Vagina (tissue), 2 donors: ENCODE measurements around the gene SLC7A4. TPM values are rescaled to one million over a fixed set of nuclear protein-coding genes. Genes with fewer than 3 reads are reported as not detected.

Source experiments
- DNase-seq, 2 donors: peaks; one replicate each; pipeline ENCODE4 v3.0.0-alpha.2; 2017; ENCODE audit errors: extremely low spot score in 2 of 2
- H3K27ac ChIP-seq: fragments of 200-600 bp; sonication (generic); one replicate; pipeline ENCODE4 v1.5.1; 2019
- H3K27me3 ChIP-seq: fragments of 200-600 bp; sonication (generic); one replicate; pipeline ENCODE4 v1.5.1; 2019
- H3K36me3 ChIP-seq, 2 donors: fragments of 200-600 bp; sonication (generic); one replicate each; pipeline ENCODE4 v1.5.1; 2017 to 2019
- H3K4me1 ChIP-seq: fragments of 200-600 bp; sonication (generic); one replicate; pipeline ENCODE4 v1.5.1; 2019
- H3K4me3 ChIP-seq, 2 donors: fragments of 200-600 bp; sonication (generic); 1 replicate in 1 of 2; 2 replicates in 1 of 2; pipeline ENCODE4 v1.5.1; 2016 to 2019
- H3K9me3 ChIP-seq: fragments of 200-600 bp; sonication (generic); one replicate; pipeline ENCODE4 v1.5.1; 2019
- CTCF ChIP-seq, 3 experiments: fragments of 450-650 bp in 2 of 3; fragments of 200-600 bp in 1 of 3; sonication (generic) in 1 of 3; IDR thresholded peaks; one replicate each; pipeline ENCODE4 v1.5.1; 2017 to 2019; ENCODE audit warnings: antibody characterized with exemption in 3 of 3, mild to moderate bottlenecking in 2 of 3, moderate library complexity in 2 of 3
- POLR2A ChIP-seq, 2 donors: fragments of 450-650 bp; IDR thresholded peaks; one replicate each; pipeline ENCODE4 v1.6.1; 2017; ENCODE audit warnings: antibody characterized with exemption in 2 of 2, mild to moderate bottlenecking in 2 of 2, moderate library complexity in 2 of 2
- POLR2AphosphoS5 ChIP-seq, 2 donors: sonication (generic); formaldehyde crosslinking; IDR thresholded peaks; one replicate each; pipeline ENCODE4 v1.9.0; 2017; ENCODE audit warnings: antibody characterized with exemption in 2 of 2, mild to moderate bottlenecking in 2 of 2, low read depth in 1 of 2; ENCODE audit not compliant: insufficient read depth in 1 of 2
- intact Hi-C: fragments of 100-400 bp; cut with DNase I; formaldehyde crosslinking; loops from one replicate; pipeline ENCODE4 v1.15.1; 2023
- total RNA-seq: library from RNA; depleted of rRNA; stranded (reverse); fragments of >200 nt; gene quantifications from one replicate; pipeline ENCODE4 v1.2.3, GENCODE V29; 2016

Gene SLC7A4
- total RNA-seq, 1 donor from 2014 or later = 0.98 TPM

GRCh38 chr22:21001601-21002325, 30.6 kb downstream of the SLC7A4 start, which contains the start of gene THAP7:
THAP7 (minus strand) TSS chr22:21002118; CDS start chr22:21001911, 207 bp downstream.
- DNase-seq = peak in 1 of 2 donors; percentile 98
- H3K9me3 ChIP-seq = no peaks in the 10 kb centered on the region
- intact Hi-C loops = no loop called here
- TF ChIP-seq POLR2AphosphoS5 (IDR thresholded peaks at IDR 0.05; ENCODE audit: insufficient read depth in 1 of 2, low read depth in 1 of 2) = peak; percentile 96 to 98
- peak in 1 of 2 donors; percentile 71 for TF ChIP-seq POLR2A (IDR thresholded peaks at IDR 0.05)
- peak in 1 of 3 experiments; percentile 7 for TF ChIP-seq CTCF (IDR thresholded peaks at IDR 0.05)
- peaks cover 37% of the 10 kb centered on the region for H3K4me1 ChIP-seq
- H3K4me3 ChIP-seq = peak within 1 kb of the TSS; percentile 51 to 79
- H3K27me3 ChIP-seq = no peaks in the 10 kb centered on the region
- H3K36me3 ChIP-seq = peaks cover 0 to 19% of the 10 kb centered on the region in 2 donors
- H3K27ac ChIP-seq = peak within 1 kb of the TSS; percentile 95

GRCh38 chr22:21000987-21001600, 31.3 kb downstream of the SLC7A4 start:
- Histone ChIP-seq H3K4me3 (peak overlapping the region; percentile 51 to 79), H3K27me3 (no peaks in the 10 kb centered on the region), H3K9me3 (no peaks in the 10 kb centered on the region), H3K36me3 (peaks cover 0 to 25% of the 10 kb centered on the region in 2 donors), H3K4me1 (peaks cover 37% of the 10 kb centered on the region), H3K27ac (peak overlapping the region; percentile 95)
- intact Hi-C loops = no loop called here
- DNase-seq = no peak
- no peak for TF ChIP-seq CTCF (IDR thresholded peaks at IDR 0.05)
- TF ChIP-seq POLR2A (IDR thresholded peaks at IDR 0.05) = no peak
- TF ChIP-seq POLR2AphosphoS5 (IDR thresholded peaks at IDR 0.05; ENCODE audit: insufficient read depth in 1 of 2, low read depth in 1 of 2) = no peak

- Histone ChIP-seq H3K27me3 (no peaks in the 10 kb centered on the region), H3K9me3 (no peaks in the 10 kb centered on the region), H3K4me1 (peaks cover 37% of the 10 kb centered on the region), H3K36me3 (peaks cover 0 to 32% of the 10 kb centered on the region in 2 donors), H3K4me3 (peak overlapping the region; percentile 51 to 79), H3K27ac (peak overlapping the region; percentile 95)
- intact Hi-C loops = no loop called here
- no peak for DNase-seq
- no peak for TF ChIP-seq POLR2AphosphoS5 (IDR thresholded peaks at IDR 0.05; ENCODE audit: insufficient read depth in 1 of 2, low read depth in 1 of 2)
- TF ChIP-seq CTCF (IDR thresholded peaks at IDR 0.05) = no peak
- no peak for TF ChIP-seq POLR2A (IDR thresholded peaks at IDR 0.05)
Observed at GRCh38 chr22:21000207-21000986, 32.0 kb downstream of the SLC7A4 start.

GRCh38 chr22:20999350-21000206, 32.8 kb downstream of the SLC7A4 start:
- Histone ChIP-seq H3K4me3 (peak overlapping the region in 1 of 2 donors; percentile 51), H3K9me3 (no peaks in the 10 kb centered on the region), H3K36me3 (peaks cover 0 to 32% of the 10 kb centered on the region in 2 donors), H3K4me1 (peaks cover 37% of the 10 kb centered on the region), H3K27ac (peak overlapping the region; percentile 95), H3K27me3 (no peaks in the 10 kb centered on the region)
- no peak for DNase-seq
- no peak for TF ChIP-seq CTCF (IDR thresholded peaks at IDR 0.05)
- no peak for TF ChIP-seq POLR2A (IDR thresholded peaks at IDR 0.05)
- no peak for TF ChIP-seq POLR2AphosphoS5 (IDR thresholded peaks at IDR 0.05; ENCODE audit: insufficient read depth in 1 of 2, low read depth in 1 of 2)
- intact Hi-C loops = no loop called here
